IPS-20b (cell line): Measurements from ENCODE around the gene MSANTD4.
"Not testable (repeated sequence)": the region's sequence is repeated elsewhere in the genome, so short reads cannot be mapped to it uniquely, and the experiment has no call there.

ENCODE experiments used
- H3K27ac ChIP-seq: one replicate; pipeline ENCODE4 v1.5.1; 2013; ENCODE audit warnings: low read length
- H3K27me3 ChIP-seq: 2 replicates; pipeline ENCODE4 v1.6.1; 2013; ENCODE audit warnings: mild to moderate bottlenecking, low read length, inconsistent platforms; ENCODE audit not compliant: insufficient read depth
- H3K36me3 ChIP-seq: 2 replicates; pipeline ENCODE4 v1.6.1; 2013; ENCODE audit warnings: low read depth, mild to moderate bottlenecking, inconsistent platforms, low read length, moderate library complexity; ENCODE audit not compliant: insufficient read depth
- H3K4me1 ChIP-seq: 2 replicates; pipeline ENCODE4 v1.6.1; 2013; ENCODE audit warnings: mild to moderate bottlenecking, control low read depth, inconsistent platforms, low read length, moderate library complexity; ENCODE audit not compliant: insufficient read depth
- H3K4me3 ChIP-seq: 2 replicates; pipeline ENCODE4 v1.5.1; 2013; ENCODE audit warnings: mild to moderate bottlenecking, low read length, inconsistent platforms
- H3K9ac ChIP-seq: 2 replicates; pipeline ENCODE4 v1.6.1; 2013; ENCODE audit warnings: low read depth, mild to moderate bottlenecking, inconsistent platforms, low read length, moderate library complexity
- H3K9me3 ChIP-seq: 2 replicates; pipeline ENCODE4 v1.6.1; 2013; ENCODE audit warnings: mild to moderate bottlenecking, low read depth, low read length, inconsistent platforms; ENCODE audit not compliant: insufficient read depth

The MSANTD4 gene

GRCh38 chr11:106021967-106022794, at the start of gene MSANTD4:
Gene MSANTD4 (minus strand): TSS chr11:106022240. CDS start chr11:106010917, 11,323 bp downstream.
- Histone ChIP-seq H3K9ac (peak within 1 kb of the TSS; percentile 91; the same call in 1 of the 2 replicates), H3K4me1 (peaks cover 14% of the 10 kb centered on the region; the same call in 1 of the 2 replicates), H3K27me3 (no peaks in the 10 kb centered on the region), H3K36me3 (peaks cover 6% of the 10 kb centered on the region; the same call in 1 of the 2 replicates), H3K27ac (peak within 1 kb of the TSS; percentile 33), H3K9me3 (0 out of 2 replicates have a peak, but pooled peaks cover 4% of the 10 kb centered on the region), H3K4me3 (peak within 1 kb of the TSS; percentile 95)

GRCh38 chr11:106070606-106071005, 48.6 kb upstream of the MSANTD4 start:
- H3K27ac ChIP-seq = no peak overlapping the region

GRCh38 chr11:106063009-106063408, 41.0 kb upstream of the MSANTD4 start:
- H3K9me3 ChIP-seq = no peaks in the 10 kb centered on the region
- H3K9ac ChIP-seq = no peak overlapping the region
- H3K4me3 ChIP-seq = no peak overlapping the region
- no peaks in the 10 kb centered on the region for H3K36me3 ChIP-seq
- H3K27me3 ChIP-seq = no peaks in the 10 kb centered on the region
- no peak overlapping the region for H3K27ac ChIP-seq
- H3K4me1 ChIP-seq = no peaks in the 10 kb centered on the region

More at GRCh38 chr11:106070606-106071005, 48.6 kb upstream of the MSANTD4 start:
- Histone ChIP-seq H3K4me1 (peaks cover under 1% of the 10 kb centered on the region; the same call in 1 of the 2 replicates), H3K9me3 (no peaks in the 10 kb centered on the region), H3K27me3 (no peaks in the 10 kb centered on the region), H3K4me3 (no peak overlapping the region), H3K36me3 (no peaks in the 10 kb centered on the region), H3K9ac (no peak overlapping the region)

- Histone ChIP-seq H3K36me3 (no peaks in the 10 kb centered on the region), H3K27ac (no peak overlapping the region), H3K9ac (no peak overlapping the region), H3K4me3 (no peak overlapping the region), H3K27me3 (no peaks in the 10 kb centered on the region), H3K9me3 (no peaks in the 10 kb centered on the region), H3K4me1 (no peaks in the 10 kb centered on the region)
Measured at GRCh38 chr11:106061954-106062949, 40.2 kb upstream of the MSANTD4 start.

GRCh38 chr11:106061249-106061784, 39.3 kb upstream of the MSANTD4 start:
- Histone ChIP-seq H3K27ac (no peak overlapping the region), H3K9ac (no peak overlapping the region)

GRCh38 chr11:106059617-106060016, 37.6 kb upstream of the MSANTD4 start:
- no peaks in the 10 kb centered on the region for H3K4me1 ChIP-seq
- no peaks in the 10 kb centered on the region for H3K36me3 ChIP-seq
- no peaks in the 10 kb centered on the region for H3K27me3 ChIP-seq
- no peak overlapping the region for H3K27ac ChIP-seq
- no peak overlapping the region for H3K4me3 ChIP-seq
- no peak overlapping the region for H3K9ac ChIP-seq
- no peaks in the 10 kb centered on the region for H3K9me3 ChIP-seq

More at GRCh38 chr11:106061249-106061784, 39.3 kb upstream of the MSANTD4 start:
- H3K4me1 ChIP-seq = no peaks in the 10 kb centered on the region
- no peaks in the 10 kb centered on the region for H3K27me3 ChIP-seq
- no peaks in the 10 kb centered on the region for H3K9me3 ChIP-seq
- H3K36me3 ChIP-seq = no peaks in the 10 kb centered on the region
- no peak overlapping the region for H3K4me3 ChIP-seq

- not testable (repeated sequence) for H3K4me1 ChIP-seq, H3K36me3 ChIP-seq, H3K9me3 ChIP-seq, H3K27me3 ChIP-seq, H3K27ac ChIP-seq, H3K4me3 ChIP-seq, H3K9ac ChIP-seq
Measured at GRCh38 chr11:106058377-106058776, 36.3 kb upstream of the MSANTD4 start.

- Histone ChIP-seq H3K4me1 (no peaks in the 10 kb centered on the region), H3K9ac (no peak overlapping the region), H3K27me3 (no peaks in the 10 kb centered on the region), H3K36me3 (no peaks in the 10 kb centered on the region), H3K4me3 (no peak overlapping the region), H3K27ac (no peak overlapping the region), H3K9me3 (no peaks in the 10 kb centered on the region)
Measured at GRCh38 chr11:106051103-106051502, 29.1 kb upstream of the MSANTD4 start.

- Histone ChIP-seq H3K4me1 (no peaks in the 10 kb centered on the region), H3K9me3 (no peaks in the 10 kb centered on the region), H3K27me3 (no peaks in the 10 kb centered on the region), H3K36me3 (no peaks in the 10 kb centered on the region), H3K4me3 (no peak overlapping the region), H3K27ac (no peak overlapping the region), H3K9ac (no peak overlapping the region)
Measured at GRCh38 chr11:106049727-106050476, 27.9 kb upstream of the MSANTD4 start.

- Histone ChIP-seq H3K4me1 (no peaks in the 10 kb centered on the region), H3K4me3 (no peak overlapping the region)
Measured at GRCh38 chr11:106047631-106048030, 25.6 kb upstream of the MSANTD4 start.

GRCh38 chr11:106043540-106043939, 21.5 kb upstream of the MSANTD4 start:
- H3K4me1 ChIP-seq = no peaks in the 10 kb centered on the region
- no peak overlapping the region for H3K4me3 ChIP-seq
- H3K36me3 ChIP-seq = no peaks in the 10 kb centered on the region
- H3K9ac ChIP-seq = no peak overlapping the region
- no peaks in the 10 kb centered on the region for H3K9me3 ChIP-seq
- no peak overlapping the region for H3K27ac ChIP-seq
- no peaks in the 10 kb centered on the region for H3K27me3 ChIP-seq

More at GRCh38 chr11:106047631-106048030, 25.6 kb upstream of the MSANTD4 start:
- Histone ChIP-seq H3K9ac (no peak overlapping the region), H3K27me3 (no peaks in the 10 kb centered on the region), H3K9me3 (no peaks in the 10 kb centered on the region), H3K36me3 (no peaks in the 10 kb centered on the region), H3K27ac (no peak overlapping the region)
